GM12875 (cell line): ENCODE measurements around the gene TMEM128.

Experiments used
- H3K4me3 ChIP-seq: one replicate; pipeline ENCODE4 v1.5.1; 2011; ENCODE audit warnings: low read depth, low read length, control low read depth
- TF ChIP-seq, protein P1 (sequence below): IDR thresholded peaks from 2 replicates; pipeline ENCODE4 v1.5.1; 2011; ENCODE audit warnings: low read depth, mild to moderate bottlenecking, control low read depth, inconsistent platforms, low read length, moderate library complexity, borderline replicate concordance; ENCODE audit not compliant: insufficient read depth

The TMEM128 gene

DNA sequence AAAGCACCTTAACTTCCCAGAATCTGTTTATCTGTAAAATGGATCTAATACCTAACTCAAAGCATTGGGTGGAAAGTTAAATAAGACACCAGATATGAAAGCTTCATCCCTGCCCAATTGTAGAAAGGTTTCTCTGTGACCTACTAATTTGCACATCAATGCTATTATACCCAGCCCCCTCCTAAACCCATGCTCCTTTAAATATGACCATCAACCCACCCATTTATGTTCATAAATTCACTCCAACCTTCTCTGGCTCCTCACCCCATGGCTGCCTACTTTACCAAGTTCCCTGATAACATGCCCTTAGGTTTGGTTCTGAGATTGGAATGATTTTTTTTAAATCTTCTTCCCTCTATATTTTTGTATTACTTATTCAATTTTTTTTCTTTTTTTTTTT is 40.1 kb upstream of the TMEM128 start:
- no peak overlapping the region for H3K4me3 ChIP-seq
- TF ChIP-seq, protein P1, sequence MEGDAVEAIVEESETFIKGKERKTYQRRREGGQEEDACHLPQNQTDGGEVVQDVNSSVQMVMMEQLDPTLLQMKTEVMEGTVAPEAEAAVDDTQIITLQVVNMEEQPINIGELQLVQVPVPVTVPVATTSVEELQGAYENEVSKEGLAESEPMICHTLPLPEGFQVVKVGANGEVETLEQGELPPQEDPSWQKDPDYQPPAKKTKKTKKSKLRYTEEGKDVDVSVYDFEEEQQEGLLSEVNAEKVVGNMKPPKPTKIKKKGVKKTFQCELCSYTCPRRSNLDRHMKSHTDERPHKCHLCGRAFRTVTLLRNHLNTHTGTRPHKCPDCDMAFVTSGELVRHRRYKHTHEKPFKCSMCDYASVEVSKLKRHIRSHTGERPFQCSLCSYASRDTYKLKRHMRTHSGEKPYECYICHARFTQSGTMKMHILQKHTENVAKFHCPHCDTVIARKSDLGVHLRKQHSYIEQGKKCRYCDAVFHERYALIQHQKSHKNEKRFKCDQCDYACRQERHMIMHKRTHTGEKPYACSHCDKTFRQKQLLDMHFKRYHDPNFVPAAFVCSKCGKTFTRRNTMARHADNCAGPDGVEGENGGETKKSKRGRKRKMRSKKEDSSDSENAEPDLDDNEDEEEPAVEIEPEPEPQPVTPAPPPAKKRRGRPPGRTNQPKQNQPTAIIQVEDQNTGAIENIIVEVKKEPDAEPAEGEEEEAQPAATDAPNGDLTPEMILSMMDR: no peak

DNA sequence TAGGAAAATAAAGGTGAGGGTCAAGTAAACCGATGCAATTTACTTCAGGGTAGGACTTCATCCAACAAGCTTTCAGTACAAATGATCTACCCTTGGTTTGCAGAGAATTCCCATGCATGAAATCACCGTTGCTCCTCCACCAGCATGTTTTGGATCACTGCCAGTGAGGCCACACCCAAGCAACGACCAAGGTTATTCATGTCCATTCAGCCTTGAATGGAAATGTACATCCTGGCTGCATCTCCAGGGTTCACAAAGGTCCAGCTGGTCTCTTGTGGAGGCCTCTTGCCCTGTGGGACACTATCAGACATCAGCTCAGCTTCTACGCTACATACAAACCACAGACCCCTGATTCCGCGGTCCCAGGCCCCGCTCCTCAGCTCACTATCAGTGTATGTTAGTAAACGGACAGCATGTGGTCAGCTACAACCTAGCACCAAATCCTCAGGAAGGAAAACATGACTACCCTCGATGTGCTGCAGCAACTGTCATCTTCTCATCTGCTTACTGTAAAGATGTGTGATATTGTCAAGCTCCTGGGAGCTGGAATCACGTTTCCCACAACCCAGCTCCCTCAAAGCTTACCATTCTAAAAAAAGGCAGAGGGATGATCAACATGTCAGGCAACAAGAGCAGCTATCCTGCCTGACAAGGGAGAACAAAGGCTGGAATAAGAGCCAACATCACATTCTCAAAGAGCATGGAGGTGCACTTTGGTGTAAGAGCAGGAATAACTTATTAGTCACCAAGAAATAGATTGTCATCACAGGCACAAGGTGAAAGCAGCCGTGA is 37.0 kb upstream of the TMEM128 start:
- TF ChIP-seq, protein P1: no peak
- no peak overlapping the region for H3K4me3 ChIP-seq

DNA sequence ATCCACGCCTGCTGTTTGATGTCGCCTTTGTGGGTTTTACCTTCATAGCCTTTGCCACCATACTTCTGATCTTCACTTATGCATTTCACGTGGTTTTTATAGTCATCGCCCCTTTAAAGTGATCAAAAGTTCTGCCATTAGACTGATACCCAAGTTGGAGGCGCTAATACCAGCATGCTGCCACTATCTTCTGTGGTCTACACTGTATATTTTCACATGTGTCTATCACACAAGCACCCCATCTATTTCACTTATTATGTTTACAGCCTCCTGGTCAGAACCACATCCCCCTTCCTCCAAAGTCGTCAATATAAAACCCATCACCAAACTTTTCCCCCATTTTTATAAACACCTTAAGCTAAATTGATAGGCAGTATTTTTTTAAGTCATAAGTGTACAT is 33.8 kb upstream of the TMEM128 start:
- no peak overlapping the region for H3K4me3 ChIP-seq
- TF ChIP-seq, protein P1: no peak

DNA sequence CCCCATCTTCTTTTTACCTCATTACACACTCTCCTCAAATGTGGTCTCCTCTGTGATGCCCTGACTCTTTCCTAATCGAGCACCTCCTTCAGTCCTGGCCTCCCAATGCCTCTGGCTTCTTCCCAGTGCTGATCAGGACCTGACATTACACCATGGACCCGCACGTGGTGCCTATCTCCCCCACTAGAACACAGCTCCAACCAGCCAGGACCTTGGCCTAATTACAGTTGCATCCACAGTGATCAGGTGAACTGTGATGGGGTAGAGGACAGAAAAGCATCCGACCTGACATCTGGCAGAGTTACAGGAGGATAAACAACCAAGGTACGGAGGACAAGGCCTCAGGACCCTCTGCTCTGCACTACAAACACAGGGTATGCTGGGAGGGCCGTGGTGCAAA is 29.5 kb upstream of the TMEM128 start:
- TF ChIP-seq, protein P1: no peak
- H3K4me3 ChIP-seq: no peak overlapping the region

DNA sequence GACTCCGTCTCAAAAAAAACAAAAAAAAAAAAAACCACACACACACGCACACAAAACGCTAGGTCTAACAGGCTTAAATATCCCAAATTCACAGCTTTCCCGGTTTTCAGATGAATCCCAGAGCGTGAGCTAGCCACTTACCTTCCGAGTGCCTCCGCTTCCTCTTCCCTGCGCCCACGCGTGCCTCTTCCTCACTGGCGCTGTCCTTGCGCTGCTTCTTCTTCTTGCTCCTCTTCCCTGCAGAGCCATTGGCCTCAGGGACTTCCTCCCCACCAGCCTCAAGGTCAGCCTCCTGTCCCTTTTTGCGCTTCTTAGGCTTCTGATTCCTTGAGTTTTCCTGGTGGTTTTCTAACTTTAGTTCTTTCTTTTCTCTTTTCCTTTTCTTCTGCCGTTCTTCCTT is 26.2 kb upstream of the TMEM128 start:
- H3K4me3 ChIP-seq: no peak overlapping the region
- TF ChIP-seq, protein P1: no peak

DNA sequence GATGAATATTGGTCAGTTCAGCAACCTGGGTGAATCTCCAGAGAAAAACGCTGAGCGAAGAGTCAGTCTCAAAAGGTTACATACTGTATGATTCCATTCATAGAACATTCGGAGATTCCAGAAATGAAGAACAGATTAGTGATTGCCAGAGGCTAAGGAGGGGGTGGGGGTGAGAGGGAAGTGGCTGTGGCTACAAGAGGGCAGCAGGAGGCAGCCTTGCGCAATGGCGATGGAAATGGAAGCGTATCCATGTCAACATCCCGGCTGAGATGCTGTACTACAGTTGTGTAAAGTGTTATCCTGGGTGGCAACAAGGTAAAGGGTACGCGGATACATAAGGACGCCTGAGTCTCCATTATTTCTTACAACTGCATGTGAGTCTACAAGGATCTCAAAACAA is 23.9 kb upstream of the TMEM128 start:
- no peak overlapping the region for H3K4me3 ChIP-seq
- TF ChIP-seq, protein P1: no peak

DNA sequence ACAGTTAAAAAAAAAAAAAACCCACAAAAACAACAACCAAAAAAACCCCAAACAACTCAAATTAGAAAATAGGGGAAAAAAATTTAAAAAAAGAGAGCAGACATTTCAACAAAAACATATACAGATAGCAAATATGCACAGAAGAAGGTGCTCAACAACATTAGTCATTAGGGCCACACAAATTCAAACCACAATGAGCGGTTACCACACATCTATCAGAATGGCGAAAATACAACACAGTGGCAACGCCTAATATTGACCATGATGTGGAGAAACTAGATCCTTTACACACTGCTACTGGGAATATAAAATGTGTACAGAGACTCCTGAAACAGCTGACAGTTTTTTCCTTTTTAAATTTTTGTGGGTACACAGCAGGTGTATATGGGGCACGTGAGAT is 22.5 kb upstream of the TMEM128 start:
- H3K4me3 ChIP-seq: no peak overlapping the region
- TF ChIP-seq, protein P1: no peak
